ENCODE data around the gene UIMC1.
"Not testable (repeated sequence)": the region's sequence is repeated elsewhere in the genome, so short reads cannot be mapped to it uniquely, and the experiment has no call there.

UIMC1 gene

GRCh38 chr5:176883700-176884570, 122.6 kb downstream of the UIMC1 start:
- no peak for DNase-seq (ENCODE audit: low spot score)

DNA sequence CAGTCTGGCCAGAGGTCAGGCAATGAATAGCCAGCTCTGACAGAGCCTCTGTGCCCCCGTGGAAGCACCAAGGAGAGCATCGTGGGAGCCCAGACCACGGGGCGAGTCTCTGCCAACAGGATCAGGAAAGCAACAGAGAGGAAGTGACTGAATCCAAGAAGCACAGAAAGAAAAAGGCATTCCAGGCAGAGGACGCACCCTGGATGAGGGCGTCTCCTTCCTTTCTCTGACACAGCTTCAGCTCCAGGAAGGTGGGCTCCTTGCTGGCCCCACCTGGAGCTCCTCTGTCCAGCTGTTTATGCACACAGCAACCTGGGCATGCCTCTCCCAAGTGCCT, 124.0 kb downstream of the UIMC1 start:
- no peak for DNase-seq (ENCODE audit: low spot score)

DNA sequence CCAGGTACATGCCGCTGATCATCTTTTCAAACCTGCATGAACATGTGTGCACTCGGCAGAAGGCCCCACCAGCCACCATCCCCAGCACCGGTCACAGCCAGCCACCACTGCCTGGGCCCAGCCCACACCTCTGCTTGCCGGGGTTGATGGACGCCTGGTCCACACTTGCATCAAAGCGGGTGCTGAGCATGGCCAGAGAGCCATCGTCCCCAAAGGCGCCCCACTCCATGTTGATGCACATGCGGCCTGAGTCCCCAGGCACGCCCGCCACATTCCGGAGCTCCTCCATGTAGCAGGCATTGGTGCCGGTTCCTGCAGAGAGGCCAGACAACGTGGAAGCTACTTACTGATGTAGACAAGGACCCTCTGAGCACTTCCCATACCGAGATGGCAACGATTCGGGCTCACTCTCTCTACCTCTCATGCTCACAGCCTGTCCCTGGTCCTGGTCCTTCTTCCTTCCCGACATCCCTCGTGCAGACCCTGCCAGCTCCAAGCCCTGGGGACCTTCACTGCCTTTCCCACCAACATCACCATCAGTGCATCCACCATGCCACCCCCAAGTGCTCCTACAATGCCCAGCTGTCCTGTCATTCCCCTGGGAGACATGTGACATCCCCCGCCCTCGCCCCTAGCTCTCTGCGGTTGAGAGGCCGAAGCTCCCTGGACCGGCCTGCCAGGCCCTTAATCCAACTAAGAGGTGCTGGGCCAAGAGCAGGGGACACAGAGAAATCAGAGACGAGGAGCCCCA, 124.6 kb downstream of the UIMC1 start:
- DNase-seq (ENCODE audit: low spot score): no peak

GRCh38 chr5:176881021-176881749, 125.4 kb downstream of the UIMC1 start:
- no peak for DNase-seq (ENCODE audit: low spot score)

DNA sequence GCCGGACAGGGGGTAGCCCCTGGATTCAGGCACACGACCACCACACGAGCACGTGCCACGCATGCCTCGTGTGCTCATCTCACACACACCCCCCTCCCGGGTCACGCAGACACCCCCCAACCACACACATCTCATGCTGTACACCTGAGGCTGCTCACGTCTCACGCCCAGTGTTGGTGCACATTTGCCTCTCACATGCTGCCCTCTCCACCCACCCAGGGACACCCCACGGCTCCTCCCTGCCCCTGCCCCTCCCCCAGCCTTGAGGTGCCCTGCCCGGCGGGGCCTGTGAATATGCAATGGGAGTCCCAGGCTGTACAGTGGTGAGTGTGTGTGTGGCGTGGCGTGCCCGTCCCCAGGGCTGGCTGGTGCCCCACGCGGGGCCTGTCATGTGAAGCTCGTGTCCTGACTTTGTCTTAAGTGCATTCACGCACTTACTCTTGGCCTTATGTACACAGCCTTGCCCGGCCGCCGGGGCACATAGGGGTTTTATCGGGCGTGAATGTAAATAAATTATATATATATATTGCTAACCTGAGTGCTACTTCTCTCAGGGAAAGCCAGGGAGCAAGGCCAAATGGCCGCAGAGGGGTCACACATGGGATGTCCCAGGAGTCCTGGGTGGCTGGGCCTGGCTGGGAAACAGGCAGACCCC, 126.1 kb downstream of the UIMC1 start:
- DNase-seq (ENCODE audit: low spot score): no peak

GRCh38 chr5:176879663-176880361, 126.8 kb downstream of the UIMC1 start:
- no peak for DNase-seq (ENCODE audit: low spot score)

DNA sequence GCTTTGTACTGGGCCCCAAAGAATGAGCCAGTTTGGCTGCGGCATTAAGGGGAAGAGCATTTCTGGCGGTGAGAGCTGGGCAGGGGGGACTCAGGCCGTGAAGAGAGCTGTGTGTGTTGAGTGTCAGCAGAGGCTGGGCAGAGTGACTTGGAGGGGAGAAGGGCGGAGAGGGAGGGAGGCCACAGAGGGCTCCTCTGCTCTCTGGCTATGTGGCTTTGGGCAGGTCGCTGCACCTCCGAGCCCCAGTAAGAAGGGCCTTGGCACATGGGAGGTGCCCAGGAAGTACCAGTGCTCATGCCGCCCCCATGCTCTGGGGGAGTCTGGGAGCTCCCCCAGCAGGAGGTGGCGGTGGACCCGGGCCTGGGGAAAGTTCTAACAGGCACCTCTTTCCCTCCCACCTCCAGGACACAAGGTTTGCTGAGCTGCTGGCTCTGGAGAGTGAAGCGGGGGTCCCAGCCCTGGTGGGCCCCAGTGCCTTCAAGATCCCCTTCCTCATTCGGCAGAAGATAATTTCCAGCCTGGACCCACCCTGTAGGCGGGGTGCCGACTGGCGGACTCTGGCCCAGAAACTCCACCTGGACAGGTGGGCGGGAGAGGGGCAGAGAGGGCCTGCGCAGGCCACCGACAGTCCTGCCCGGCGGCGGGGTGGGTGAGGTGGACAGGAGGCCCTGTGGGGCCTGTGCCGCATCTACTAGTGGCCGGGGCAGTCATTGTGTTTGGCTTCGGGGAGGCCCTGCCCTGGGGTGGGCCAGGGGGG, 127.5 kb downstream of the UIMC1 start:
- no peak for DNase-seq (ENCODE audit: low spot score)

DNA sequence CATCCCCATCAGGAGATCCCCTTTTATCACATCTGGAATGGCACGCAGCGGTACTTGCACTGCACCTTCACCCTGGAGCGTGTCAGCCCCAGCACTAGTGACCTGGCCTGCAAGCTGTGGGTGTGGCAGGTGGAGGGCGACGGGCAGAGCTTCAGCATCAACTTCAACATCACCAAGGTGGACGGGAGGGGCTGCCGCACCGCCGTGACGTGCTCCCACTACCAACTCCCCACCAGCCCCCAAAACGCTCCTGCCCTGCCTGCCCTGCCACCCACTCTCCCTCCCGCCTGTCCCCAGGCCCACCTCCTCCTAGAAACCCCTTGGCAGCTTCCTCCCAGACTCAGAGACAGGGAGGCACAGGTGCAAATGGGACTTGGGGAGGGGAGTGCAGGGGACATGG, 128.1 kb downstream of the UIMC1 start:
- DNase-seq (ENCODE audit: low spot score): no peak

DNA sequence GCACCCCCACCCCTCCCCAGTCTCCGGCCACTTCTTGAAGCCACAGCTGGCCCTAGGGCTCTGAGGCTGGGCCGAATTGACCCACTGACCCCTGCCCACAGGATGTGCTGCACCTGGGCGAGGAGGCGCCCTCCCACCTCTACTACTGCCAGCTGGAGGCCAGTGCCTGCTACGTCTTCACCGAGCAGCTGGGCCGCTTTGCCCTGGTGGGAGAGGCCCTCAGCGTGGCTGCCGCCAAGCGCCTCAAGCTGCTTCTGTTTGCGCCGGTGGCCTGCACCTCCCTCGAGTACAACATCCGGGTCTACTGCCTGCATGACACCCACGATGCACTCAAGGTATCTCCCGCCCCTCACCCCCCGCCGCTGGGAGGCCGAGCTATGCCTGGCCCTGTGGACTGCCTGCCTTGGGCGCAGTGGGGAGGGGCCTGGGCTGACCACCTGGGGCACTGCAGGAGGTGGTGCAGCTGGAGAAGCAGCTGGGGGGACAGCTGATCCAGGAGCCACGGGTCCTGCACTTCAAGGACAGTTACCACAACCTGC, 128.7 kb downstream of the UIMC1 start:
- no peak for DNase-seq (ENCODE audit: low spot score)

DNA sequence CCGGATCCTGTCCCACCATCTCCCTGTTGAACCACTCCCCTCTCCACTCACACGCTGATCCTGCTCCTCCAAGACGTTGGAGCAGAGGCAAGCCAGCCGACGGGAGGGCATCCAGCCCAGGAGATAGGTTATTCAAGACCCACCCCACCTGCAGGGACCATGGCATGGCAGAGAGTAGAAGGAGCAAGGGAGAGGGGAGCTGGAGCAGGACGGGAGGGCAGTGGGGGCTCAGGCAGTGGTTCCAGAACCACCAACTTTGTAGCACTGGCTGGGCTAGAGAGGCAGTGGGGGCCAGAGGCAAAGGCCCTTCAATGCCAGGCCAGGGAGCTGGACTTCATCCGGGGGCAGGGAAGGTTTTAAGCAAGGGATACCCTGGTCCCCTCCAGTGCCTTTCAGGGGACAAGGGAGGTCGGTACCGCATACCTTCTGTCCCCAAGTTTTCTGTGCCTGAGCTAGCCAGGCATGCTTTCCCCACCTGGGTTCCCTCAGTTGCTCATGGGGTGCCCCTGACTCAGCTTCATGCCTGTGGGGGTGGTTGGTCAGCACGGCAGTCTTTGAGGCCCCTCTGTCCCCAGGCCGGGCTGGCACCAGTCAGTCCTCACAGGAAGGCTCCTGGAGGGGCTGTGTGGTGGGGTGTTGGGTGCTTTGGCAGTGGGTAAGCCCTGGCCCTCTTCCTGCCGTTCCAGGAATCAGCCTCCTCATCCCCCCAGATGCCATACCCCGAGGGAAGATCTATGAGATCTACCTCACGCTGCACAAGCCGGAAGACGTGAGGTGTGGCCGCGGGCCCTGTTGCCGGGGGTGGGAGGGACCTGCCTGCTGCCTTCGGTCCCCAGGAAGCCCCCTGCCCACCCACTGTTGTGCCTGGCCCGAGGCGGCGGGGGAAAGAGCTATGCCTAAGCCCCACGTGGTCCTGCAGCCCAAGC, 129.8 kb downstream of the UIMC1 start:
- DNase-seq (ENCODE audit: low spot score): no peak

DNA sequence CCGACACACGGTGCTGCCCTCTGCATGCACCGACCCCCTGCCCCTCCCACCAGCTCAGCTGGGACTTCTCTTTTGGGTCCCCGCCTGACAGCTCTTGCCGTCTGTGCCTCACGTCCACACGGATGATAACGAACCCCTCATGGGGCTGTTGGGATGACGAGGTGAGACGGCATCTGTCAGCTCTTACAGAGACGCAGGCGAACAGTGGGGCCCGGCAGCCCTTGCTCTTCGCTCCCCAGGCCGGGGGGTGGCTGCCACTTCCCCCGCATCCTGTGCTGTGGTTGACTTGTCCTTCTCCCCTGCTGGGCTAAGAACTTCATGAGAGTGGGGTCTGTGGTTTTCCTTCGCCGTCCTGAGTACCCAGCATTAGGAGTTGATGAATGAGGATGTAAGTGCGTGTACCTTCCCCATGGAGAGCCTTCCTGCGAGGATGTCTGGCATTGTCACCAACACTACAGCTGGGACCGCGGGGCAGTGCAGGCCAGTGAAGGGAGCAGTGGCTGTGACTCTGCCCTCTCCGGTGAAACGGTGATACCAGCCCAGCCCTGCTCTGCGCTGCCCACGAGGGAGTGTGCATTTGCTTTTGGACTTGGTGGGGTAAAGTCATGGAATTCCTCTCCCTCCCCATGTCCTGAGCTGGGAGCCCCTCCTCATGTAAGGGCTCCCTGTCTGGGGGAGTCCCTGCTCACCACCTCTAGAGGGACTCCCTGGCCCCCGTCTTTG, 130.6 kb downstream of the UIMC1 start:
- no peak for DNase-seq (ENCODE audit: low spot score)

- DNase-seq (ENCODE audit: low spot score): no peak
Measured at GRCh38 chr5:176875014-176875550, 131.5 kb downstream of the UIMC1 start.

GRCh38 chr5:176874198-176874780, 132.3 kb downstream of the UIMC1 start:
- no peak for DNase-seq (ENCODE audit: low spot score)

DNA sequence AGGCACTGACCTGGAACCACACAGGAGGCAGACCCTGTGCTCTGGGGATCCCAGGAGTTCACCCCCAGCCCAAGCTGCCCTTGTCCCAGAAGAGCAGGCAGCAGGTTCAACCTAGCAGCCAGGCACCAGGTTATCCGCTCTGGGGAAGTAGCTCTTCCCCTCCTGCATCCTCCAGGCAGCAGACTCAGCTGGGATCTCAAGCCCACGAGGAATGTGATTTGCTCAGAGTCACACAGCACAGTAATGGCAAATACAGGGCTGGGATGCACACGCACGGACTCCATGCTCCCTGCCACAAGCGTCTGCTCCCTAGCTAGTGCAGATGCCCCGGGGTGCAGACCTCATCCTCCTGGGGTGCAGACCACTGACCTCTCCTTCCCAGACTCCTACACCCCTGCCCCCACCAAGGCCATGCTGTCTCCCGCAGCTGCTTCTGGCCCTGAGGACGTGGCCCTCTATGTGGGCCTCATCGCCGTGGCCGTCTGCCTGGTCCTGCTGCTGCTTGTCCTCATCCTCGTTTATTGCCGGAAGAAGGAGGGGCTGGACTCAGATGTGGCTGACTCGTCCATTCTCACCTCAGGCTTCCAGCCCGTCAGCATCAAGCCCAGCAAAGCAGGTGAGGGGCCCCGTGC, 132.9 kb downstream of the UIMC1 start:
- DNase-seq (ENCODE audit: low spot score): no peak

GRCh38 chr5:176873011-176873410, 133.6 kb downstream of the UIMC1 start:
- DNase-seq (ENCODE audit: low spot score): not testable (repeated sequence)

- not testable (repeated sequence) for DNase-seq (ENCODE audit: low spot score)
Measured at GRCh38 chr5:176872586-176872985, 134.0 kb downstream of the UIMC1 start.

GRCh38 chr5:176870644-176871043, 135.9 kb downstream of the UIMC1 start:
- not testable (repeated sequence) for DNase-seq (ENCODE audit: low spot score)
